ENCODE results near the gene GRK3.

DNA sequence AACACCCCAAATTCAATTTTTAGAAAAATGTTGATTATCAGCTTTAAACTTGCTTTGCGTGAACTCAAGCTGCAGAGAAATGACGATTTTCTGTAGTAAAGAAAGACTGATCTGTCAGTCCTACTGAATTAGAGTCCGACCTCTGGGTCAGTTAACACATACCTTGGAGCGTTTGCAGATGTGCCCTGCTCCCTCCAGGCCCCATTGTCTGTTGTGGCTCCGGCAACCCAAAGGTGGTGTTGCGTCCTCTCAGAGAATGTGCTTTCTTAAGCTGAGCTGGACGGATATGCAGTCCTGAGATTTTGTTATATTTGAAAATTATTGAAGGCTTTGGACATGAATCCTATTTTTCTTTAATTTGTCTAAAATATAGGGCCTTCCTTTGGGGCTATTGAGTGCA is 146.0 kb downstream of the GRK3 start:
- TF ChIP-seq, protein P1, sequence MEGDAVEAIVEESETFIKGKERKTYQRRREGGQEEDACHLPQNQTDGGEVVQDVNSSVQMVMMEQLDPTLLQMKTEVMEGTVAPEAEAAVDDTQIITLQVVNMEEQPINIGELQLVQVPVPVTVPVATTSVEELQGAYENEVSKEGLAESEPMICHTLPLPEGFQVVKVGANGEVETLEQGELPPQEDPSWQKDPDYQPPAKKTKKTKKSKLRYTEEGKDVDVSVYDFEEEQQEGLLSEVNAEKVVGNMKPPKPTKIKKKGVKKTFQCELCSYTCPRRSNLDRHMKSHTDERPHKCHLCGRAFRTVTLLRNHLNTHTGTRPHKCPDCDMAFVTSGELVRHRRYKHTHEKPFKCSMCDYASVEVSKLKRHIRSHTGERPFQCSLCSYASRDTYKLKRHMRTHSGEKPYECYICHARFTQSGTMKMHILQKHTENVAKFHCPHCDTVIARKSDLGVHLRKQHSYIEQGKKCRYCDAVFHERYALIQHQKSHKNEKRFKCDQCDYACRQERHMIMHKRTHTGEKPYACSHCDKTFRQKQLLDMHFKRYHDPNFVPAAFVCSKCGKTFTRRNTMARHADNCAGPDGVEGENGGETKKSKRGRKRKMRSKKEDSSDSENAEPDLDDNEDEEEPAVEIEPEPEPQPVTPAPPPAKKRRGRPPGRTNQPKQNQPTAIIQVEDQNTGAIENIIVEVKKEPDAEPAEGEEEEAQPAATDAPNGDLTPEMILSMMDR (IDR thresholded peaks at IDR 0.05): no peak
- TF ChIP-seq POLR2A (IDR thresholded peaks at IDR 0.05): no peak

Measured in Peyer's patch (tissue), 4 donors.